Endometrium (tissue), 2 donors: ENCODE results near the gene HELLS.
"Not testable (repeated sequence)": the region's sequence is repeated elsewhere in the genome, so short reads cannot be mapped to it uniquely, and the experiment has no call there.

Experiments
- FAIRE-seq: peaks from 2 replicates; lab custom pipeline; 2012; peaks lifted over from hg19 to GRCh38; lab: Jason Lieb, UNC
- donor health status: control.
- donor health status: control.

Gene HELLS

GRCh38 chr10:94545391-94546048 is at the start of gene HELLS:
Gene HELLS (plus strand): TSS chr10:94545788. CDS start chr10:94545922, 134 bp downstream.
- no peak for FAIRE-seq

DNA sequence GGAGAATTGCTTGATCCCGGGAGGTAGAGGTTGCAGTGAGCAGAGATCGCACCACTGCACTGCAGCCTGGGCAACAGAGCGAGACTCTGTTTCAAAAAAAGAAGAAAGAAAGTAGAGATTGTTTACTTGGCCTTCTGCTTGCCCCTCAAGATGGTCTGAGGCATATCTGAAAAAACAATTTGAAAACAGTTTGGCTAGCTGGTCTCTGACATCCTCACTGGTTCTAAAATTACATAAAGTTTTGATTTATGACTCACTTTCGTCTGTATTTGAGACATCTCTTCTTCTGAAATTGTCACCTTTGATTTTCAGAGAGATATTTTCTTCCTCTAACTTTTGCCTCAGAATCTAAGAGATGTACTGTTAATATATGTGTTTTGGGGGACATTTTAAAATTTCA is 49.6 kb upstream of the HELLS start:
- FAIRE-seq, result no peak

- FAIRE-seq, result no peak
These were observed 48.9 kb upstream of the HELLS start for GRCh38 chr10:94496646-94497045.

DNA sequence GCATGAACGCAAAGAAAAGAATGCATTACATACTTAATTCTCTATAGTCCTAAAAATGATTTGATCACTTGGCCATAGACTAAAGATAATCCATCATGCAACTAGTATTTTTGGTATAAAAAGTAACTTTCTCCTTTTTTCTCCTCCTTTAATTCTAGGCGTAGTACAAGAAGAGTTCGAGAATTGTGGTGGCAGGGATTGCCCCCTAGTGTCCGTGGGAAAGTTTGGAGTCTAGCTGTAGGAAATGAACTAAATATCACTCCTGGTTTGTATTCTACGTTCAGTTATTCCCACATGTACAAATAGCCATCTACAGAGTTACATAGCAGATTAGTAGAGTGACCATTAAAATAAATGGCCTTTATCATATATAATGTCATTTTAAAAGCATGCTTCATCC is 45.5 kb upstream of the HELLS start:
- FAIRE-seq, result no peak

- FAIRE-seq, result no peak
These were observed 24.0 kb upstream of the HELLS start for GRCh38 chr10:94521276-94522250.

GRCh38 chr10:94524146-94524545 is 21.4 kb upstream of the HELLS start:
- FAIRE-seq, result no peak

DNA sequence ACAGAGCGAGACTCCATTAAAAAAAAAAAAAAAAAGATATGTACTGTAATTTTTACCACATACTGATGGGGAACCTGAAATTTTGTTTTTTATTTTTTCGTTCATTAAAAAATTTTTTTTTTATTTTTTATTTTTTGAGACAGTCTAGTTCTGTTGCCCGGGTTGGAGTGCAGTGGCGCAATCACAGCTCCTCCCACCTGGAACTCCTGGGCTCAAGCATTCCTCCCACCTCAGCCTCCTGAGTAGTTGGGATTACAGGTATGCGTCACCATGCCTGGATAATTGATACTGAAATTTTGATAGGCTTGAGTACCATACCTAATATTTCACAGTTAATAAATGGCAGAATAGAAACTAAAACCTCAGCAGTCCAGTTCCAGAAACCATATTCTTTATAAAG is 20.9 kb upstream of the HELLS start:
- FAIRE-seq, result no peak

DNA sequence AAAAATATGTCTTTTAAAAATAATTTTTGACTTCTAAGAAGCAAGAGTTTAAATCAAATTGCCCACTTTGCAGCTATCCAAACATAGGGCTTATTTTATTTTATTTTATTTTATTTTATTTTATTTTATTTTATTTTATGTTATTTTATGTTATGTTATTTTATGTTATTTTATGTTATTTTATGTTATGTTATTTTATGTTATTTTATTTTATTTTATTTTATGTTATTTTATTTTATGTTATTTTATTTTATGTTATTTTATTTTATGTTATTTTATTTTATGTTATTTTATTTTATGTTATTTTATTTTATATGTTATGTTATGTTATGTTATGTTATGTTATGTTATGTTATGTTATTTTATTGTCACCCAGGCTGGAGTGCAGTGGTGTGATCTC is 14.0 kb upstream of the HELLS start:
- peak; percentile 100 for FAIRE-seq

- no peak for FAIRE-seq
These were observed 12.6 kb upstream of the HELLS start for GRCh38 chr10:94533027-94533426.

- FAIRE-seq, result not testable (repeated sequence)
These were observed 3.3 kb upstream of the HELLS start for GRCh38 chr10:94542282-94542681.

DNA sequence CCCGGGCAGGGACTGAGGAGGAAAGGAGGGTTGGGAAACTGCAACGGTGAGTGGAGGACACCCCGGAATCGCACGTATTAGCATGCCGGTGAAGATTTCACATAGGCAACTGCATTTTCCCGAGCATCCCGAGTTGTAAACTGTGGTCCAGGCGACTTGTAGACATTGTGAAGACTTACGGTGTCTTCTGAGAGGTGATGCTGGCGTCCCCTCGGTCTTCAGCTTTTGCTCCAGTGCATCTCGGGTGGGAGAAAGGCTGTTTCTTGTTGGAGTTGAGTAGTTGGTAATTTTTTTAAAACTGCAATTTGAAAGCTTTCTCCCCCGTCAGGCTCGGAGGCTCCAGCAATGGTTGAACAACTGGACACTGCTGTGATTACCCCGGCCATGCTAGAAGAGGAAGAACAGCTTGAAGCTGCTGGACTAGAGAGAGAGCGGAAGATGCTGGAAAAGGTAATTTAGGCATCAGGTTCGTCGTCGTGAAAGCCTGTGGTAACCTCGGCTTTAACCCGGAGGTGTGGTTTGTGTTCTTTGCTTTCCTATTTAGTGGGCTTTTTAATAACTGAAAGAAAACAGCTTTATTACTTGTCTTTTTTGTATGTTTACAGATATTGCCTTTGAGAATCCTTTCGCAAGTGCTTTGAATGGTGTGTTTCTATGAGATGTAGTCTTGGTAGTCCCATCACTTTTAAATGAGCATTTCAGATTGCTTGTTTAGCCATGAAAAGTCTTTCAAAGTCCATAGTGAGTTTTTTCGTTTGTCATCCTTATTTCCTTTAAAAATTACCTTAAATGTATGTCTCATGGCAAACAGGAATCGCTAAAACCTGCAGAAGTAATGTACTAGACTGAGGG is 687 bp downstream of the HELLS start:
- FAIRE-seq, result no peak

- no peak for FAIRE-seq
These were observed 1.3 kb downstream of the HELLS start for GRCh38 chr10:94546901-94547185.

DNA sequence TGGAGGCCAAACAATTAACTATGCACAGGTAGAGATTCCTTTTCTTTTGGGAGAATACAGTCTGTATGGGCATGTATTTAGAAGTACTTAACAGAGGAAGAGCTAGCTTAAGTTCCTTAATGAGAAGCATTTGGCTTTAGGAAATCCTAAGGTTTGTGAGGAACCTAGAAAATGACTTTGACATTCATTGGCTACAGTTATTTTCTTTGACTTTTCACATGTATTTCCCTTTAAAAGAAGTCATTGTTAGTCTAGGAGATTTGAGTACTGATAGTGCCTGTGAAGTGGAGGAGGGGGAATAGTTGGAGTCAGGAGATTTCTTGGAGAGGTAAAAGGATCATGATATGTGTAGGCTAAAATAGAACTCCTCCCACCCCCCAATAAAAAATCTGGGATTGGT is 3.6 kb downstream of the HELLS start:
- FAIRE-seq, result no peak

DNA sequence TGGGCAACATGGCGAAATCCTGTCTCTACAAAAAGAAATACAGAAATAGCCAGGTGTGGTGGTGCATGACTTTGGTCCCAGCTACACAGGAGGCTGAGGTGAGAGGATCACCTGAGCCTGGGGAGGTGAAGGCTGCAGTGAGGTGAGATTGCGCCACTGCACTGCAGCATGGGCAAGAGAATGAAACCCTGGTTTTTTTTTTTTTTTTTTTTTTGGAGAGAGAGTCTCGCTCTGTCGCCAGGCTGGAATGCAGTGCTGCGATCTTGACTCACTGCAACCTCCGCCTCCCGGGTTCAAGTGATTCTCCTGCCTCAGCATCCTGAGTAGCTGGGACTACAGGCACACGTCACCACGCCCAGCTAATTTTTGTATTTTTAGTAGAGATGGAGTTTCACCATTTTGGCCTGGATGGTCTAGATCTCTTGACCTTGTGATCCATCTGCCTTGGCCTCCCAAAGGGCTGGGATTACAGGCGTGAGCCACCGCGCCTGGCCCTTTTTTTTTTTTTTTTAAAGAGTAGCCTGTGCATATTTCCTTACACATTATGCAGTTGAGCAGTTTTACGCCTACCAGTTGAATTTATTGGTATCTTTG is 22.2 kb downstream of the HELLS start:
- FAIRE-seq, result not testable (repeated sequence)

DNA sequence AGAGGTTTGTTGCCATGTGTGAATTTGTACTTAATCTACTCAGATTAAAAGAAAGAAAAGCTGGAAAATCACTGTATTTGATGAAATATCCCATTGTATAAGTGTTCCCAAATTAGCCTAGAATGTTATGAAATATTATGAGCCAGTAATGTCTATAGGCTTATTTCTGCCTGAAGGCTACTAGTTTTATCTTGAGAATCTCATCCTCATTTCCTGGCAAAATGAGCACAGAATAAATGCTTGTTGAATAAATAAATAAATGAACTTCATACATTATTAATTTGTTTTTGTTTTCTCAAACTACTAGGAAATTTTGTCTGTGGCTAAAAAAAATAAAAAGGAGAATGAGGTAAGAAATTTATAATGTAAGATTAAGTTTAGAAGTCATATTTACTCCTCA is 25.5 kb downstream of the HELLS start:
- no peak for FAIRE-seq

DNA sequence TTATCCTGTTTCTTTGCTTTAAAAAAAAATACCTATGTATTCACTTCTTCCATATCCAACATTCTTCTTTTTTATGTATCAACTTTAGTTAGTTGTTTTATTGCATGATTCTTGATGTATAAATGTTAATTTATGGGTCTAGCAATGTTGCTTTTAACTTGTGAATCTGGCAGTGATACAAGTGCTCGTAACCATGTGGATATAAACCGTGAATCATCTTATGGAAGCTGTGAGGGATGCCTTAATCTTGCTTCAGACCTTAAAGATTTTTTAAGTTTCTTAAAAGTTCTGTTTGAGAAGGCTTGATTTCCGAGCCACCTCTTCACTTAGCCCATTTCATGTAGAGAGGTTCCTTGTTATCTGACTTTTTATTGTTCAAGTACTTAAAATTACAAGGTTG is 25.9 kb downstream of the HELLS start:
- FAIRE-seq, result no peak

DNA sequence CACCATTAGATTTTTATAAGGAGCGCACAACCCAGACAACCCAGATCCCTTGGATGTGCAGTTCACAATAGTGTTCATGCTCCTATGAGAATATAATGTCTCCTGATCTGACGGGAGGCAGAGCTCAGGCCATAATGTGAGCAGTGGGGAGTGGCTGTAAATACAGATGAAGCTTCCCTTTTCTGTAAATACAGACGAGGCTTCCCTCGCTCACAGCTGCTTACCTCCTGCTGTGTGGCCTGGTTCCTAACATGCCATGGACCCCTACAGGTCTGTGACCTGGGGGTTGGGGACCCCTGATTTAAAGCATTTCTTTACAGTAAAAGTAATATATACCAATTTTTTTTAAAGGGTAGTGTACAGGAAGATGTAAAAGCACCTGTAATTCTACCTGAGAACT is 33.2 kb downstream of the HELLS start:
- no peak for FAIRE-seq

DNA sequence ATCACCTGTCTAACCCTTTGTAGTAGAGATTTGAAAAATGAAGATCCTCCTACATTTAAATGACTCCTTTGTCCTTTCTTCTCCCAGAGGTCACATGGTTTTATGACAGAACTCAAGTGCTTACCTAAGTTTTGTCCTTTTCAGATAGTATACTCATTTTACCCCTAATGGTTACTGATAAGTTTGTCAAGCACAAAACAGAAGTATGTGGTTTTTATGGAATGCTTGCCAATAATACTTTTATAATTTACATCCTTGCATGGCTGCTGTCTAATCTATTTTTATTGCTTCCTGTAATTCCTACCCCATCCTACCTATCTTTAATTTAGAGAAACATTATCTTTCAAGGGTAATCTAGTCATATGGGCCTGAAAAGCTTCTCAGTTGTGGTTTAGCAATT is 37.5 kb downstream of the HELLS start:
- no peak for FAIRE-seq

DNA sequence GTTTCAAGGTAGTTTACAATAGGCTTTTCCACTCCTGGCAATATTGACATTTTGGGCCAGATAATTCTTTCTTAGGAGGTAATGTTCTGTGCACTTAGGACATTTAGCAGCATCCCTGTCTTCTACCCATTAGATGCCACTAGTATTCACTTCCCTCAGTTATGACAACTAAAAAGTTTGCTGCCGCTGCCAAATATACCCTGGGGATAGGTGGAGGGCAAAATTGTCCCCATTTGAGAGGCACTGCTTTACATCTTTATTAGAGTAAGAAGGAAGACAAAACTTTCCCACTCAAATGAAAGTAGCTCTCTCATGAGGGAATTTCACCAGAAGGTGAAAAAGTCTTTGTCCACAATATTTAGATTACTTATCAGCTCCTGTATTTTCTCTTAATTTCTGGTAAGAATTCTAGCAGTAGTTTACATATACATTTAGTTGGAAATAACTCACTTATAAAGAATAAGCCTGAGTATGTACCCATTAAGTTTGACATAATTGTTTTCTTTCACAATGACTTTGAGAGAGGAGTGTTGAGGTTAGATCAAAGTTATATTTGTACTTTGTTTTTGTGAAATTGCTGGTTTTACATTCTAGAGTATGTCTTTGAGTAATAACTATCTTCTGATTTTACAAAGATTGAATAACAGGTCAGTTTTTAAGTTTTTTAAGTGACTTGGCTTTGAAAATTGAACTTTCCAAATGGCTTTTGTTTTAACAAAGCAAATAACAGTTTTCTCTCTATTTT is 46.0 kb downstream of the HELLS start:
- FAIRE-seq, result no peak

GRCh38 chr10:94602729-94603515 is 57.3 kb downstream of the HELLS start:
- FAIRE-seq, result peak; percentile 76

DNA sequence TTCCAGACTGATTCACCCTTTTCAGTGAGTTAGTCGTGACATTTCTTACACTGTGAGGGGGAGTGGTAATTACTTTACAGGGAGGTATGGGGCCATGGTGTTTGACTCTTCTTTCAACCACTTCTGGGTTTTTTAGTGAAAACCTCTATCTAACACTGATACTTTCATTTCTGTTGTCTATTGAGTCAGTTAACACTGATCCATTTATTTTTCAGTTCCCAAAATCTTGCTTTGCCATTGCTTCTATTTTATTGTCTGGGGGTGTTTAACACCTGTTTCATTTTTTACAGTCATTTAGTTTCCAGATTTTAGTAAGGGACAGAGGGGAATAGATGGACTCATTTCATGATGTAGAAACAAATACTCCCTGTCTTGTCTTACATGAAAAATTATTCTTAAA is 61.5 kb downstream of the HELLS start:
- no peak for FAIRE-seq
